ENCODE measurements around the gene COTL1.
"Not testable (repeated sequence)": the region's sequence is repeated elsewhere in the genome, so short reads cannot be mapped to it uniquely, and the experiment has no call there.

COTL1 gene

GRCh38 chr16:84643180-84643583 is 25.3 kb upstream of the COTL1 start:
- no peak for DNase-seq (ENCODE audit: low read depth)

DNA sequence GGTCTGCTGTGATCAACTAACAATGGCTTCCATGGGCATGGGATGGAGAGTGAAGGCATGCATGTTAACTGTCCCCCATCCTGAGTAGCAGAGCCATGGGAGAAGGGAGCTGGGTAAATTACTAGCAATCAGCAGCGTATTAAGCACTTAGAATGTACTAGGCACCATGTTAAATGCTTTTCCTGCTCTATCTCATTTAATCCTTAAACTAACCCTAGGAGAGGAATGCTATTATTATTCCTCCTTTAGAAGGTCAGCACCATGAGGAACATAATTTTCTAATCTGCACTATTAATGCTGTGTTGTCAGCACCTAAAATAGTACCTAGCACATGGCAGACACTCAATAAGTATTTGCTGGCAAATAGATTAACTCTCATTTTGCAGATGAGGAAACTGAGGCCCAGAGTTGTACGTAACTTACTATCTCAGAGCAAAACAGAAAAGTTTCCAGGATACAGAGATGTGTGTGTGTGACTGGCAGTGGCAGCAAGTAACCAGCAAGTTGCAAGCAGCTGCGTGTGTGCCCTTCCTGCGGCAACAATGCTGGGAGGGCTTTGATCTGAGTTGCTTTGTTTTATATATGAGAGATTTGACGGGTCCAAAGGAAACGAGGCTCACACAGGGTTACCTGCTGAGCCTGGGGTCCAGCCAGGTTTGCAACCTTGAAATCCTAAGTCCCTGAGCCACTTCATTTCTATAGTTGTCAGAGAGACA is 23.9 kb upstream of the COTL1 start:
- DNase-seq (ENCODE audit: low read depth), result no peak

GRCh38 chr16:84640145-84640544 is 22.3 kb upstream of the COTL1 start:
- no peak for DNase-seq (ENCODE audit: low read depth)

- no peak for DNase-seq (ENCODE audit: low read depth)
Measured at GRCh38 chr16:84638231-84638806, 20.4 kb upstream of the COTL1 start.

GRCh38 chr16:84637709-84638108 is 19.8 kb upstream of the COTL1 start:
- no peak for DNase-seq (ENCODE audit: low read depth)

DNA sequence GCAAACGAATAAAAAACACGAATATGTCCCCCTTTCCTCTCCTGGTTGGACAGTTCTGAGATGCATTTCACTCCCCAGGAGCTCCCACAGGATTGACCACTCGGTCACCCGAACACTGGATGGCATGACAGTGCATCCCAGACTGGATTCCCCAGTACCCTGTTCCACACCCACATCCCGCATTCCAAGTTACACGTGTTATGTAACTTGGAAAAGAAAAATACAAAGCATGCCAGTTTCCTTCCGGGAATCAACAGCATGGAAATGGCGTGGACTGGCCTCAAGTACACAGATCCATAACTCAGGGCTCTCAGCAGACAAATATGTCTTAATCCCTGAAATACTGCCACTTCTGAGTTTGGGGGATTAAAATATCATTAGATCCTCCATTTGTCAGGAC is 17.8 kb upstream of the COTL1 start:
- DNase-seq (ENCODE audit: low read depth), result no peak

DNA sequence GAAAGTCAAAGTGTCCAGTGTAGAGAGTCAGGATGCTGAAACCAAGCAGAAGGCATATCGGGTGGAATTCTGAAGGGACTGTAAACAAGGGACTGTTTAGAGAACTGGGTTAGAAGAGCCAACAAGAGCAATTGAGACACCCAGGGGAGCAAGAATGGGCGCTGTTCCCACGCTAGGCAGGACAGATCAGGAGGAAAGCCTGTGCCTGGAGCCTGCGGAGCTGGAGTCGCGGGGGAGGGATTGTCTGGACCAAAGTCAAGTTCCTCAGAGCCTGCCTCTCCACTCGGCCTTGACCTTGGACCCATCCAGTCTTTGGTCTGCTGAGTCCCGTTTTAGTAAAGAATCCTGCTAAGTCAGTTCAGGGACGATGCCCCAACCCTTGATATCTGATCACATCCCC is 15.7 kb upstream of the COTL1 start:
- no peak for DNase-seq (ENCODE audit: low read depth)

- DNase-seq (ENCODE audit: low read depth), result not testable (repeated sequence)
Measured at GRCh38 chr16:84632862-84633261, 15.0 kb upstream of the COTL1 start.

GRCh38 chr16:84631886-84632285 is 14.0 kb upstream of the COTL1 start:
- no peak for DNase-seq (ENCODE audit: low read depth)

- DNase-seq (ENCODE audit: low read depth), result no peak
Measured at GRCh38 chr16:84631153-84631466, 13.2 kb upstream of the COTL1 start.

GRCh38 chr16:84630446-84631152 is 12.7 kb upstream of the COTL1 start:
- no peak for DNase-seq (ENCODE audit: low read depth)

DNA sequence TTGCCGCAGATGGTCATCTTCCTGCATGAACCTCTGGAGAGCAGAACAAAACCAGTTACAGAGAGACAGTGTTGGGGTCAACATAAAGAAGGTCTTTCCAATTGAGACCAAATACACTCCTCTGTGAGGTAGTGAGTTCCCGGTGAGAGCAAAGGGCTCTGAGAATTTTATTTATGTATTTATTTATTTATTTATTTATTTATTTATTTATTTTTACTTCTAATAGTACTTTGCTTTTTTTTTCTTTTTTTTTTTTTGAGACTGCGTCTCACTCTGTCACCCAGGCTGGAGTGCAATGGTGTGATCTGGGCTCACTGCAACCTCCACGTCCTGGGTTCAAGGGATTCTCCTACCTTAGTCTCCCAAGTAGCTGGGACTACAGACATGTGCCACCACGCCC is 12.1 kb upstream of the COTL1 start:
- DNase-seq (ENCODE audit: low read depth), result no peak

DNA sequence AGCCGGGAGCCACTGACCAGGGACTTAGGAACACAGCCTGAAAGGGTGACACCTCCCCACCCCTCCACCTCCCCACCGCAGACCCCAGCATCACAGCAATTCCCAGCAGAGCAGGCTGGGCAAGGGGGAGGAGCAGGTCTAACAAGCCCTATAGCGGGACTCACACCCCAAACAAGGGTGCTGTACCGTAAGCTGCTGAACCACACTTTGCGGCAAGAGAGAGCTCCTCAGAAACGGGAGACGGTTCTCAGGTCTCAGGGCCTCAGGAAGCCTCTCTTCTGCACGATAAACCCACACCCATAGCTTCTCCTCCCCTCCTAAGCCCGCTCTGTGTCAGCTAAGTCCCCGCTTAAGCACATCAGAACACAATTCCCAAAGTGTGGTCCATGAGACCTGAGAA is 11.7 kb upstream of the COTL1 start:
- DNase-seq (ENCODE audit: low read depth), result no peak

GRCh38 chr16:84628226-84628731 is 10.4 kb upstream of the COTL1 start:
- no peak for DNase-seq (ENCODE audit: low read depth)

GRCh38 chr16:84625556-84625955 is 7.7 kb upstream of the COTL1 start:
- no peak for DNase-seq (ENCODE audit: low read depth)

GRCh38 chr16:84620913-84621312 is 3.0 kb upstream of the COTL1 start:
- not testable (repeated sequence) for DNase-seq (ENCODE audit: low read depth)

DNA sequence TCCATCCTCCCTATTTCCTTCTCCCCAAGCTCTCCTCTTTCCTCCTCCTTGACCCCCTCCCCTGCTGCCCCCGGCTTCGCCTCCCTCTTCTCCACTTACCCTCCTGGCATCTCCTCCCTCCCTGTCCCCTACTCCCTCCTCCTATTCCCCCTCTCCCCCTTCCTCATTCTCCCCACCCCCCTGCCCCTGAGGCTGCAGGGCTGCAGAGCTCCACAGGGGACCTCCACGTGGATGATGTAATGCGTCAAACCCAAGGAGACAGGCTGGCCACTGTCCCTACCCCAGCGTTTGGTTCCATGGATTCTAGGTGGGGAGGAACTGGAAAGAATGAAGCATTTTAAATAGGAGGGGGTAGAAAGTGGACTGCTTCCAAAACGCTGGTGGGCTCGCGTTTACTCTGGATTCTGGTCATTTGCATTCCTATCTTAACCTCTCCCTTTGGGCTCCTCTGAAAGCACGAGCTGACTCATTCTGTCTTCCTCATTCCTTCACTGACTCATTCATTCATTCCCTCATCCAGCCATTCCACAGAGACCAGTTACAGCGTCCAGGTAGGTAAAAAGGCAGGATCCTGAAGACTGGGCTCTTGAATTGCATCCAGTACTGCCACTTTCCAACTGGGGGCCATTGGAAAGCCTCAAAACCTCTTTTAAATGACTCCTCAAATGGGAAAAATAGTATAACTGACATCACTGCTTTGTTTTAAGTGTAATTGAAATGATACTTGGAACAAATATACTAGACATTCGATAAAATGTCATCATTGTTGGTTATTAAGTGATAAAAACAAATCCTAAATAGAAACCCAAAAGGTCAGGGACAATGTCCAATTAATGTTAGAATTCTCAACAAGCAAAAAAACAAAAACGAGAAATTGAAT is 943 bp upstream of the COTL1 start:
- DNase-seq (ENCODE audit: low read depth), result no peak

DNA sequence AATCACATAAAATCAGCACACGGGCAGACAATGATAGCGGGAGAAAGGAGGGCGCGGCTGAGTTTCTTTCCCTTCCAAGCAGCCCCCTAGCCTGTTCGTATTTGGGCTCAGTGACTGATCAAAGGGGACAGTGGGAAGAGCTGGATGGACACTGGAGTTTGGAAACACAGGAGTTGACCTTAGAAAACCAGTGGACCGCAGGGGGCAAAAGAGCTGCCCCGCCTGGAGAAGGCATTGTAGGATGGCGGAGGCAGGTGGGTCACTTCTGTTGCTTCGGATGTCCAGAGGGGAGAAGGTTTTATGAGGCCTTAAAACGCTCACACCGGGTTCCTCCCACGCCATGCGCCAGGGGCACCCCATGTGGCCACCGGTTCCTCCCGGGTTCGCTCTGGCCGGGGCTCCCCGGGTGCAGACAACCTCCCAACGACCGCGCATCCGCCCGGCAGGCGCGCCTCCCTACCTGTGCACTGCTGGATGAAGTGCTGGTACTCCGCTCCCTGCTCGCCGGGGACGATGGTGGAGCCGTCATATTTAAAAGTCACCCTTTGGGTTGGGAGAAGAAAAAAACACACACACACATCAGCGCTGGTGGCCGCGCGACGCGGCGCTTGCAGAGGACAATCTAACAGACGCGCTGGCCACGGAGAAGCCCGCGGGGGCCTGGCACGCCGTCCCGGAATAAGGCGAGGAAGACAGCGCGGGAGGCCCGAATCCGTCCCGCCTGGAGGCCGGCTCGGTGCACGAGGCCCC is 662 bp downstream of the COTL1 start:
- no peak for DNase-seq (ENCODE audit: low read depth)

DNA sequence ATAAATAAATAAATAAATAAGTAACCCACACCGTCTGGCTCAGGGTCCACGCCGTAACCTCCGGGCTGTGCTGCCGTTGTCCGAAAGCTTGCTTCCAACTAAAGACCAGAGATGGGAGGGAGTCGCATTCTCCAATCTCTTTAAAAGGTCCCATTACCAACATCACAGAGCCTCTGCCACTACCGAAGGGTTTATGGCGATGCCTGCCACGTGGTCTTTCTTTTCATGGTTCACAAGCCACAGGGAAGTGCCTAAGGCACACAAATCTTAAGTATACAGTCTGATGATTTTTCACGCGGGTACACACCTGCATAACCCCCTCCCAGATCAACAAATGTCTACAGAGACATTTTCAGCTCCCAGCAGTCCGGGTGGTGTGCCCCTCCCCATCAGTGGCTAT is 1.4 kb downstream of the COTL1 start:
- DNase-seq (ENCODE audit: low read depth), result no peak

GRCh38 chr16:84614968-84615813 is 2.7 kb downstream of the COTL1 start:
- no peak for DNase-seq (ENCODE audit: low read depth)

DNA sequence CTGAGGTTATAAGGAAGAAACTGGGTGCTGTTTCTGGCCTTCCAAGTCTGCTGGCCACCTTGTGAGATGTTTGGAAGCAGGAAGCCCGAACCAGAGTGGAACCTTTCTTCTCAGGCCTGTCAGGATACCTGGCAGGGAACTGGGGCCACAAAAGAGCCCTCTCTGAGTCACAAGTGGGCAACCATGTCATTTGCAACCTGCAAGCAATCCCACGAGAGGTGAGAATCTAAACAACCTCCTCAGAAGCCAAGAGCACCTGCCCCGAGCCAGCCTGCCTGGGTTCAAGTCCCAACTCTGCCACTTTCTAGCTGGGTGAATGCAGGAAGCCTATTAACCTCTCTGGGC is 3.3 kb downstream of the COTL1 start:
- DNase-seq (ENCODE audit: low read depth), result no peak
